Measurements from ENCODE around the gene RFPL1. TPM values are rescaled to one million over a fixed set of nuclear protein-coding genes. Genes with fewer than 3 reads are reported as not detected.

The RFPL1 gene
- total and polyA plus RNA-seq, 3 experiments from 2014 or later = not detected

DNA sequence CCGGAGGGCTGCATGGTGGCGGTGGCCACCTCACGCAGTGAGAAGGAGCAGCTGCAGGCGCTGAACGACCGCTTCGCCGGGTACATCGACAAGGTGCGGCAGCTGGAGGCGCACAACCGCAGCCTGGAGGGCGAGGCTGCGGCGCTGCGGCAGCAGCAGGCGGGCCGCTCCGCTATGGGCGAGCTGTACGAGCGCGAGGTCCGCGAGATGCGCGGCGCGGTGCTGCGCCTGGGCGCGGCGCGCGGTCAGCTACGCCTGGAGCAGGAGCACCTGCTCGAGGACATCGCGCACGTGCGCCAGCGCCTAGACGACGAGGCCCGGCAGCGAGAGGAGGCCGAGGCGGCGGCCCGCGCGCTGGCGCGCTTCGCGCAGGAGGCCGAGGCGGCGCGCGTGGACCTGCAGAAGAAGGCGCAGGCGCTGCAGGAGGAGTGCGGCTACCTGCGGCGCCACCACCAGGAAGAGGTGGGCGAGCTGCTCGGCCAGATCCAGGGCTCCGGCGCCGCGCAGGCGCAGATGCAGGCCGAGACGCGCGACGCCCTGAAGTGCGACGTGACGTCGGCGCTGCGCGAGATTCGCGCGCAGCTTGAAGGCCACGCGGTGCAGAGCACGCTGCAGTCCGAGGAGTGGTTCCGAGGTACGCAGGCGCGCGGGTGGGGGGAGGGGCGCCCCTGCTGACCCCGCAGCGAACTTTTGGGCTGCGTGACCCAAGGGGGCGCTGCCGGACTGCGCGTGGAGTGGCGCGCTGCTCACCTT, 42.3 kb downstream of the RFPL1 start:
- Mint-ChIP-seq H3K4me3 (peak overlapping the region in 4 of 7 donors; percentile 49 to 70 (median 60)), H3K27me3 (peaks cover 33 to 51% of the 10 kb centered on the region in 2 donors), H3K4me1 (peaks cover 13 to 24% (median 20%) of the 10 kb centered on the region in 3 donors), H3K36me3 (peaks cover 0 to 2% (median 0%) of the 10 kb centered on the region in 3 donors), H3K27ac (no peak overlapping the region), H3K9me3 (no peaks in the 10 kb centered on the region)
- Histone ChIP-seq H3K9me3 (ENCODE audit: low read length) (no peaks in the 10 kb centered on the region), H3K27ac (ENCODE audit: low read depth, low read length) (no peak overlapping the region), H3K27me3 (ENCODE audit: insufficient read depth, low read length, poor library complexity, severe bottlenecking) (peaks cover 7% of the 10 kb centered on the region), H3K4me1 (ENCODE audit: insufficient read depth, low read length) (no peaks in the 10 kb centered on the region), H3K36me3 (ENCODE audit: insufficient read depth, low read length) (no peaks in the 10 kb centered on the region), H3K4me3 (ENCODE audit: low read length) (no peak overlapping the region)
- peak; percentile 12 to 54 (median 31) for DNase-seq
- ChIA-PET CTCF (interaction anchor here (0.7 kb wide), 1 partner anchor 189 kb away, joined by 3 read pairs; no protein-coding TSS in a partner anchor), POLR2A (interaction anchor here (1.2 kb wide), 1 partner anchor 73 kb away, joined by 3 read pairs; the partner anchor contains the start of gene THOC5)

DNA sequence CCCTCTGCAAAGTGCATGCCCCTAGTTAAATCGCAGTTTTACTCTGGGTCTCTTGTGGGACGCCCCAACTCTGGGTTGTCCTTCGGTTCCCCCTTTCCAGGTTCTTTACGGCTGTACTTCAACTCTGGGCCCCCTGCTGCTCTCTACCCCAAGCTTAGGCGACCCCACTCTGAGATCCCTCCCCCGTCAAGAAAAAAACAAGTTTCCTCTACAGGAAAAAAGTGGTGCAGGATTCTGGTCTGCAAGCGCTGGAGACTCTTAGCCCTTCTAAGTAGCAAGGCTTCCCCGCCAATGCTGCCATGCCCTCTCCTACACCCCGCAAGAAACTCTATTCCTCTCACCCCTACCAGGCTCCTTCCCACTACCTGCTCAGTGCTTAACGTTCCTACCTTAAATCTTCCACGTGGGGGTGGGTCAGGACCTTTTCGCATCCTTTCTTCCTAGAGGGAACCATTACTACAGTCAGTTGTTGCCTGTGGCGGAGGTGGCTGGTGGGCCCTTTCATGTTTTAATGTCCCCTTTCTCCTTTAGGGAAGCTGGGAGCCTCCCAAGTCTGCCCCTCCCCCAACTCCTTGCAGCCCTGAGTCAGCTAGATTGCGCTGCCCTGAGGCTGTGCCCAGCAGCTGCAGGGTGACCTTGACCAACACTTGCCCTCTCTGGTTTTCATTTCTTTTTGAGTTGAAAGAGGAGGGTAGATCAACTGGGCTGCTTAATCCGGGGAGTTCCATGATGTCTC, 43.0 kb downstream of the RFPL1 start:
- Histone ChIP-seq H3K9me3 (ENCODE audit: low read length) (no peaks in the 10 kb centered on the region), H3K27me3 (ENCODE audit: insufficient read depth, low read length, poor library complexity, severe bottlenecking) (peaks cover 7% of the 10 kb centered on the region), H3K27ac (ENCODE audit: low read depth, low read length) (no peak overlapping the region), H3K36me3 (ENCODE audit: insufficient read depth, low read length) (no peaks in the 10 kb centered on the region), H3K4me1 (ENCODE audit: insufficient read depth, low read length) (no peaks in the 10 kb centered on the region), H3K4me3 (ENCODE audit: low read length) (no peak overlapping the region)
- DNase-seq = no peak
- Mint-ChIP-seq H3K4me1 (peaks cover 13 to 24% (median 20%) of the 10 kb centered on the region in 3 donors), H3K36me3 (peaks cover 0 to 4% (median 1%) of the 10 kb centered on the region in 3 donors), H3K27ac (no peak overlapping the region), H3K9me3 (no peaks in the 10 kb centered on the region), H3K4me3 (peak overlapping the region in 6 of 7 donors; percentile 55 to 76 (median 68)), H3K27me3 (peaks cover 30 to 45% of the 10 kb centered on the region in 2 donors)
- CTCF ChIA-PET = interaction anchor here (0.7 kb wide), 1 partner anchor 188 kb away, joined by 3 read pairs; no protein-coding TSS in a partner anchor
- POLR2A ChIA-PET = interaction anchor here (1.2 kb wide), 1 partner anchor 72 kb away, joined by 3 read pairs; the partner anchor contains the start of gene THOC5

DNA sequence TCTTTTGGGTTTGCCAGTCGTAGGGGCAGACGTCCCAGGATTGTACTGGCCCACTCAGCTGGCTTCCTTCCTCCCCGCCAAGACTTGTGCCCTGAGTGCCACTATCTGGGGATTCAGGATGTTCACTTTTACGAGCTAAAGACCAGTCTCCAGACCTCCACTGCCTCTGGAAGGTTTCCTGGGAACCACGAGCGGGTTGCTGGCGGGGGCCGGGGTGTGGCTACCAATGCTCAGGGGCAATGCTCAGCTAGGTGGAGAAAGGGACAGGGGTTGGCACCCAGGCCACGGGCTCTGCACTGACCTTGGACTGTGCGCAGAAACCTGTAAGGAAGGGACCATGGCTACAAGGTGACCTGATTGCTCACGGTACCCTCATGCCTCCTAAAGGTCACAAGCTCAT, 43.9 kb downstream of the RFPL1 start:
- Mint-ChIP-seq H3K4me3 (peak overlapping the region in 2 of 7 donors; percentile 35 to 78), H3K27ac (peak overlapping the region in 1 of 8 donors; percentile 78), H3K4me1 (peaks cover 13 to 24% (median 17%) of the 10 kb centered on the region in 3 donors), H3K36me3 (peaks cover 0 to 4% (median 1%) of the 10 kb centered on the region in 3 donors), H3K9me3 (no peaks in the 10 kb centered on the region), H3K27me3 (peaks cover 28 to 42% of the 10 kb centered on the region in 2 donors)
- H3K4me1 ChIP-seq (ENCODE audit: insufficient read depth, low read length) = no peaks in the 10 kb centered on the region
- H3K27ac ChIP-seq (ENCODE audit: low read depth, low read length) = no peak overlapping the region
- POLR2A ChIA-PET = no interaction called here
- no peak overlapping the region for H3K4me3 ChIP-seq (ENCODE audit: low read length)
- H3K9me3 ChIP-seq (ENCODE audit: low read length) = no peaks in the 10 kb centered on the region
- no peaks in the 10 kb centered on the region for H3K36me3 ChIP-seq (ENCODE audit: insufficient read depth, low read length)
- no peak for DNase-seq
- CTCF ChIA-PET = no interaction called here
- peaks cover 7% of the 10 kb centered on the region for H3K27me3 ChIP-seq (ENCODE audit: insufficient read depth, low read length, poor library complexity, severe bottlenecking)

DNA sequence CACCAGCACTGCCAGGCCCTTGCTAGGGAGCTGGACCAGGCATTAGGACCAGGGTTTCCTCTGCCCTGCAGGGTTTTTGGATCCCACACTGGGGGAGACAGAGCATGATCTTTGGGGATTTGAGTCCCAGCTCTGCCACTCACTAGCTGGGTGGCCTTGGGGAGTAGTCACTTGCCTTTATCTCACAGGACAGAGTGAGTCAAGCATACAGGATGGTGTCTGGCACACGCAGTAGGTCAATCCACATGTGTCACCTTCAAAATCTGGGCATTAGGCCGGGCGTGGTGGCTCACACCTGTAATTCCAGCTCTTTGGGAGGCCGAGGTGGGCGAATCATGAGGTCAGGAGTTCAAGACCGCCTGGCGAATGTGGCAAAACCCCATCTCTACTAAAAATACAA, 44.3 kb downstream of the RFPL1 start:
- Histone ChIP-seq H3K27me3 (ENCODE audit: insufficient read depth, low read length, poor library complexity, severe bottlenecking) (peaks cover 7% of the 10 kb centered on the region), H3K4me1 (ENCODE audit: insufficient read depth, low read length) (no peaks in the 10 kb centered on the region), H3K9me3 (ENCODE audit: low read length) (no peaks in the 10 kb centered on the region), H3K27ac (ENCODE audit: low read depth, low read length) (no peak overlapping the region), H3K36me3 (ENCODE audit: insufficient read depth, low read length) (no peaks in the 10 kb centered on the region), H3K4me3 (ENCODE audit: low read length) (no peak overlapping the region)
- H3K27ac Mint-ChIP-seq = no peak overlapping the region
- H3K36me3 Mint-ChIP-seq = peaks cover 0 to 6% (median 1%) of the 10 kb centered on the region in 3 donors
- DNase-seq = no peak
- ChIA-PET CTCF (no interaction called here), POLR2A (no interaction called here)
- no peaks in the 10 kb centered on the region for H3K9me3 Mint-ChIP-seq
- H3K4me3 Mint-ChIP-seq = no peak overlapping the region
- H3K27me3 Mint-ChIP-seq = peaks cover 26 to 39% of the 10 kb centered on the region in 2 donors
- H3K4me1 Mint-ChIP-seq = peaks cover 13 to 24% (median 16%) of the 10 kb centered on the region in 3 donors

DNA sequence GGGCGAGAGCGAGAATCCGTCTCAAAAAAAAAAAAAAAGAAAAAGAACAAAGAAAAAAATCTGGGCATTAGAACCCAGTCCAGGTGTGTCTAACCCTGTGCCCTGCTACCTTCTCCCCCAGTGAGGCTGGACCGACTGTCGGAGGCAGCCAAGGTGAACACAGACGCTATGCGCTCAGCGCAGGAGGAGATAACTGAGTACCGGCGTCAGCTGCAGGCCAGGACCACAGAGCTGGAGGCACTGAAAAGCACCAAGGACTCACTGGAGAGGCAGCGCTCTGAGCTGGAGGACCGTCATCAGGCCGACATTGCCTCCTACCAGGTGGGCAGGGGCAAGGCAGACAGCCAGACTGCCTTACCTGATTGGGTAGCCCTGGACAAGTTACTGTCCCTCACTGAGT, 44.9 kb downstream of the RFPL1 start:
- no peaks in the 10 kb centered on the region for H3K4me1 ChIP-seq (ENCODE audit: insufficient read depth, low read length)
- no peaks in the 10 kb centered on the region for H3K9me3 ChIP-seq (ENCODE audit: low read length)
- no peak overlapping the region for H3K27ac ChIP-seq (ENCODE audit: low read depth, low read length)
- peaks cover 22 to 33% of the 10 kb centered on the region in 2 donors for H3K27me3 Mint-ChIP-seq
- H3K9me3 Mint-ChIP-seq = no peaks in the 10 kb centered on the region
- peaks cover 0 to 6% (median 1%) of the 10 kb centered on the region in 3 donors for H3K36me3 Mint-ChIP-seq
- peaks cover 7% of the 10 kb centered on the region for H3K27me3 ChIP-seq (ENCODE audit: insufficient read depth, low read length, poor library complexity, severe bottlenecking)
- no peak overlapping the region for H3K4me3 ChIP-seq (ENCODE audit: low read length)
- POLR2A ChIA-PET = no interaction called here
- H3K27ac Mint-ChIP-seq = no peak overlapping the region
- DNase-seq = no peak
- no peak overlapping the region for H3K4me3 Mint-ChIP-seq
- H3K4me1 Mint-ChIP-seq = peaks cover 13 to 24% (median 16%) of the 10 kb centered on the region in 3 donors
- CTCF ChIA-PET = no interaction called here
- no peaks in the 10 kb centered on the region for H3K36me3 ChIP-seq (ENCODE audit: insufficient read depth, low read length)

DNA sequence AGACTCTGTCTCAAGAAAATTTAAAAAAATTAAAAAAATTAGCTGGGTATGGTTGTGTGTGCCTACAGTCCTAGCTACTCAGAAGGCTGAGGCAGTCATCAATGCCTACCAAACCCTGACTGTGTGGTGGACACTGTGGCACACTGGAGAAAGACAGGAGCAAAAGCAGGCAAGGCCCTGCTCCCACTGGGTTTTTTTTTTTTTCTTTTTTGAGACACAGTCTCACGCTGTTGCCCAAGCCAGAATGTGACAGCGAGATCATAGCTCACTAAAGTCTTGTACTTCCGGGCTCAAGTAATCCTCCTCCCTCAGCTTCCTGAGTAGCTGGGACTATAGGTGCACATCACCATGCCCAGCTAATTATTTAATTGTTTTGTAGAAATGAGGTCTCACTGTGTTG, 46.3 kb downstream of the RFPL1 start:
- Mint-ChIP-seq H3K9me3 (no peaks in the 10 kb centered on the region), H3K27me3 (peaks cover 9 to 20% of the 10 kb centered on the region in 2 donors), H3K4me1 (peaks cover 5 to 10% (median 7%) of the 10 kb centered on the region in 3 donors), H3K4me3 (no peak overlapping the region), H3K27ac (no peak overlapping the region), H3K36me3 (peaks cover 0 to 6% (median 1%) of the 10 kb centered on the region in 3 donors)
- ChIA-PET POLR2A (no interaction called here), CTCF (no interaction called here)
- no peaks in the 10 kb centered on the region for H3K9me3 ChIP-seq (ENCODE audit: low read length)
- H3K27me3 ChIP-seq (ENCODE audit: insufficient read depth, low read length, poor library complexity, severe bottlenecking) = peaks cover 3% of the 10 kb centered on the region
- no peak for DNase-seq
- H3K27ac ChIP-seq (ENCODE audit: low read depth, low read length) = no peak overlapping the region
- no peaks in the 10 kb centered on the region for H3K4me1 ChIP-seq (ENCODE audit: insufficient read depth, low read length)
- no peak overlapping the region for H3K4me3 ChIP-seq (ENCODE audit: low read length)
- no peaks in the 10 kb centered on the region for H3K36me3 ChIP-seq (ENCODE audit: insufficient read depth, low read length)

DNA sequence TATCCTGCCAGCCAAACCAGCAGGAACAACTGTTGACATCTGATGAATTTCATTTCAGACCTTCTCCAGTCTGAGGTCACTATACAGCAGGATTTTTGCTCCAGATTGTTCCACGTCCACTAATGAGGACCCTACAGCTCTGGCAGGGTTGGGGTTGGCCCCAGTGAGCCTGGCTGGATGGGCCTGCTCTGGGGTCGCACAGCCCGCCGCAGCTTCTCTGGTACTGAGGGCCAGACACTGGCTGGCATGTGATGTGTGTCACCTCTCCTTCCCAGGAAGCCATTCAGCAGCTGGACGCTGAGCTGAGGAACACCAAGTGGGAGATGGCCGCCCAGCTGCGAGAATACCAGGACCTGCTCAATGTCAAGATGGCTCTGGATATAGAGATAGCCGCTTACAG, 47.1 kb downstream of the RFPL1 start:
- no peaks in the 10 kb centered on the region for H3K4me1 ChIP-seq (ENCODE audit: insufficient read depth, low read length)
- H3K27me3 ChIP-seq (ENCODE audit: insufficient read depth, low read length, poor library complexity, severe bottlenecking) = no peaks in the 10 kb centered on the region
- H3K9me3 Mint-ChIP-seq = no peaks in the 10 kb centered on the region
- no peak for DNase-seq
- no peak overlapping the region for H3K27ac ChIP-seq (ENCODE audit: low read depth, low read length)
- POLR2A ChIA-PET = no interaction called here
- H3K27ac Mint-ChIP-seq = no peak overlapping the region
- CTCF ChIA-PET = no interaction called here
- H3K4me3 Mint-ChIP-seq = no peak overlapping the region
- no peaks in the 10 kb centered on the region for H3K9me3 ChIP-seq (ENCODE audit: low read length)
- H3K36me3 ChIP-seq (ENCODE audit: insufficient read depth, low read length) = no peaks in the 10 kb centered on the region
- H3K4me1 Mint-ChIP-seq = peaks cover 4 to 8% (median 6%) of the 10 kb centered on the region in 3 donors
- peaks cover 0 to 6% (median 1%) of the 10 kb centered on the region in 3 donors for H3K36me3 Mint-ChIP-seq
- peaks cover 7 to 17% of the 10 kb centered on the region in 2 donors for H3K27me3 Mint-ChIP-seq
- no peak overlapping the region for H3K4me3 ChIP-seq (ENCODE audit: low read length)

Measured in CD8-positive, alpha-beta memory T cell (primary cell).